HepG2 (cell line): ENCODE measurements around the gene NOL4. TPM values are rescaled to one million over a fixed set of nuclear protein-coding genes. Genes with fewer than 3 reads are reported as not detected.

Source experiments
- ATAC-seq: fragments of 200-7000 bp; cut with Tn5 transposase; 3 replicates; pipeline ENCODE4 v1.9.1; 2020; ENCODE audit warnings: mild to moderate bottlenecking, moderate library complexity
- BruUV-seq: library from RNA; stranded (reverse); fragments of 400-500 nt; replicated peaks from 2 replicates; lab custom pipeline; 2021; lab: Mats Ljungman, UMichigan
- CTCF ChIA-PET: fragments of 300-600 bp; formaldehyde crosslinking; extraction: SDS; loops from one replicate; lab custom pipeline; 2021; ENCODE audit warnings: low total read pairs, inconsistent platforms, low intra/inter-chr PET ratio; lab: Yijun Ruan, JAX
- POLR2A ChIA-PET: fragments of 350-600 bp; sonication (Branson Sonifier 250); formaldehyde crosslinking; loops from one replicate; lab custom pipeline; 2020; ENCODE audit warnings: antibody characterized with exemption, inconsistent platforms; lab: Yijun Ruan, JAX
- DNase-seq: peaks from one replicate; pipeline ENCODE4 v3.0.0-alpha.2; 2015; ENCODE audit warnings: low spot score
- FAIRE-seq: peaks from 3 replicates; lab custom pipeline; 2011; peaks lifted over from hg19 to GRCh38; lab: Jason Lieb, UNC
- H2AFZ ChIP-seq: one replicate; pipeline ENCODE4 v1.6.1; 2011; ENCODE audit warnings: low read length, inconsistent platforms
- H3K27ac ChIP-seq: fragments of 300-600 bp; 3 replicates; pipeline ENCODE4 v1.8.0; 2011; ENCODE audit warnings: mixed run types, mild to moderate bottlenecking, mixed read lengths, low read length, inconsistent platforms; ENCODE audit not compliant: insufficient read depth; ENCODE audit errors: extremely low read length
- H3K27me3 ChIP-seq, 2 experiments: fragments of 200-600 bp in 1 of 2; 2 replicates in 1 of 2; 3 replicates in 1 of 2; pipeline versions ENCODE4 v1.6.0 to v1.8.0; 2011; ENCODE audit warnings: low read length in 2 of 2, mild to moderate bottlenecking in 2 of 2, moderate library complexity in 2 of 2, inconsistent platforms in 1 of 2; ENCODE audit not compliant: insufficient read depth in 2 of 2, control insufficient read depth in 1 of 2
- H3K36me3 ChIP-seq, 2 experiments: fragments of 200-600 bp in 1 of 2; replicated peaks in 1 of 2; 2 replicates in 1 of 2; 3 replicates in 1 of 2; pipeline versions ENCODE4 v1.5.1 to v1.8.0; 2011; ENCODE audit warnings: low read length in 2 of 2, inconsistent platforms in 1 of 2; ENCODE audit not compliant: insufficient read depth in 2 of 2, control insufficient read depth in 1 of 2
- H3K4me1 ChIP-seq: 2 replicates; pipeline ENCODE4 v1.5.1; 2012; ENCODE audit warnings: low read length, inconsistent platforms; ENCODE audit not compliant: insufficient read depth
- H3K4me2 ChIP-seq: 2 replicates; pipeline ENCODE4 v1.6.0; 2011; ENCODE audit warnings: low read depth, low read length, inconsistent platforms
- H3K4me3 ChIP-seq, 3 experiments: fragments of 200-600 bp in 1 of 3; sonication (generic), shearing (Covaris generic) in 1 of 3; replicated peaks in 1 of 3; 2 replicates each; pipeline ENCODE4 v1.5.1; 2011 to 2016; ENCODE audit warnings: low read length in 3 of 3, inconsistent platforms in 2 of 3, low read depth in 2 of 3, mild to moderate bottlenecking in 2 of 3, control low read depth in 1 of 3, mixed read lengths in 1 of 3; ENCODE audit not compliant: insufficient read depth in 1 of 3
- H3K79me2 ChIP-seq: one replicate; pipeline ENCODE4 v1.6.1; 2011; ENCODE audit warnings: low read length, inconsistent platforms; ENCODE audit not compliant: insufficient read depth
- H3K9ac ChIP-seq: 2 replicates; pipeline ENCODE4 v1.6.0; 2011; ENCODE audit warnings: mild to moderate bottlenecking, low read depth, low read length, inconsistent platforms; ENCODE audit not compliant: insufficient read depth
- H3K9me3 ChIP-seq: 2 replicates; pipeline ENCODE4 v1.5.1; 2012; ENCODE audit warnings: mild to moderate bottlenecking, low read length
- H4K20me1 ChIP-seq: 2 replicates; pipeline ENCODE4 v1.6.0; 2011; ENCODE audit warnings: inconsistent platforms, mild to moderate bottlenecking, low read length, moderate library complexity; ENCODE audit not compliant: insufficient read depth
- CEBPB ChIP-seq: IDR thresholded peaks from 2 replicates; pipeline ENCODE4 v1.6.1; 2011; ENCODE audit warnings: low read depth, low read length, improper control_type of control experiment, borderline replicate concordance
- HOXA7 ChIP-seq: sonication (generic); formaldehyde crosslinking; IDR thresholded peaks from 2 replicates; pipeline ENCODE4 v1.8.1; 2022; ENCODE audit warnings: mild to moderate bottlenecking, missing genetic modification reagents, moderate library complexity
- IKZF1 ChIP-seq: fragments of 450-650 bp; IDR thresholded peaks from 2 replicates; pipeline ENCODE4 v1.7.1; 2016
- WGBS: methylation state at CpG from one replicate; pipeline ENCODE4 v1.1.6; 2017; ENCODE audit warnings: low lambda C conversion rate; 5-methylcytosine and 5-hydroxymethylcytosine counted together
- in situ Hi-C: cut with HindIII; loops from 2 replicates; pipeline ENCODE4 v1.10.0; 2017; ENCODE audit warnings: low pct_unique_long_range_greater_than_20kb; ENCODE audit not compliant: extremely low pct_ligation_motif_present
- intact Hi-C: fragments of 100-400 bp; cut with micrococcal nuclease; formaldehyde crosslinking; loops from one replicate; pipeline ENCODE4 v1.10.0; 2022; ENCODE audit not compliant: unreplicated experiment
- polyA plus RNA-seq, 8 experiments: library from polyadenylated mRNA; depleted of rRNA in 3 of 8; stranded (reverse) in 7 of 8; unstranded in 1 of 8; fragments of >200 nt; fragmentation: Illumina TruSeq in 4 of 8; extraction: Trizol in 4 of 8; gene quantifications; 2 replicates each; pipeline versions ENCODE4 v1.2.1 to v1.2.3, GENCODE V29; 2011 to 2016; ENCODE audit warnings: low read depth in 4 of 8, missing spikeins in 1 of 8, mixed read lengths in 1 of 8; ENCODE audit not compliant: insufficient read depth in 1 of 8
- total RNA-seq, 5 experiments: library from RNA; depleted of rRNA; stranded (reverse); fragments of >200 nt; fragmentation: Illumina TruSeq; extraction: Trizol; gene quantifications; 2 replicates each; pipeline ENCODE4 v1.2.3, GENCODE V29; 2016; ENCODE audit warnings: low read depth in 1 of 5
- TF ChIP-seq, protein P1 (sequence below): sonication (generic); formaldehyde crosslinking; IDR thresholded peaks from 2 replicates; pipeline ENCODE4 v1.5.1; 2020; ENCODE audit warnings: mild to moderate bottlenecking, moderate library complexity, missing genetic modification reagents

Gene NOL4
- total and polyA plus RNA-seq, 2 of the 13 experiments (the other 11 are each of a cell fraction or from before 2014, with no cell fraction given), result 1.8 TPM; not detected in 1

DNA sequence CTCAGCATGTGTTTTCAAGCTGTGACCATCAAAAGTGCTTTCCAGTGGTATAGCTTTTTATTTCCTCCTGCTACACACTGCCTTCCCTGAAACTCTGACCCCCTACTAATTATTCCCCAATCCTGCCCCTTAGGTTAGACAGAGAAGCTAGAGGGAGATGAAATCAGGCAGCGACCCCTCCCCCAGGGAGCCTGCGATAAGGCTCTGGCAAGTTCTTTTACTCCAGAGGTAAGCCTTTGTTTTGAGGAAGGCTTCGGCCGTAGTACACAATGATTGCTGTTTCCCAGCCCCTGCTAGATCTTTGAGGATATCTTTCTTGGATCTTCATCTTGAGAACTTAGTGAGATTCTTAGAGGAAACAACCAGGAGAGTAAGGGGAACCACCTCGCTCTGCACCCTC, 33.5 kb upstream of the NOL4 start (continued):
- TF ChIP-seq, protein P1, sequence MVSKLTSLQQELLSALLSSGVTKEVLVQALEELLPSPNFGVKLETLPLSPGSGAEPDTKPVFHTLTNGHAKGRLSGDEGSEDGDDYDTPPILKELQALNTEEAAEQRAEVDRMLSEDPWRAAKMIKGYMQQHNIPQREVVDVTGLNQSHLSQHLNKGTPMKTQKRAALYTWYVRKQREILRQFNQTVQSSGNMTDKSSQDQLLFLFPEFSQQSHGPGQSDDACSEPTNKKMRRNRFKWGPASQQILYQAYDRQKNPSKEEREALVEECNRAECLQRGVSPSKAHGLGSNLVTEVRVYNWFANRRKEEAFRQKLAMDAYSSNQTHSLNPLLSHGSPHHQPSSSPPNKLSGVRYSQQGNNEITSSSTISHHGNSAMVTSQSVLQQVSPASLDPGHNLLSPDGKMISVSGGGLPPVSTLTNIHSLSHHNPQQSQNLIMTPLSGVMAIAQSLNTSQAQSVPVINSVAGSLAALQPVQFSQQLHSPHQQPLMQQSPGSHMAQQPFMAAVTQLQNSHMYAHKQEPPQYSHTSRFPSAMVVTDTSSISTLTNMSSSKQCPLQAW, result no peak

DNA sequence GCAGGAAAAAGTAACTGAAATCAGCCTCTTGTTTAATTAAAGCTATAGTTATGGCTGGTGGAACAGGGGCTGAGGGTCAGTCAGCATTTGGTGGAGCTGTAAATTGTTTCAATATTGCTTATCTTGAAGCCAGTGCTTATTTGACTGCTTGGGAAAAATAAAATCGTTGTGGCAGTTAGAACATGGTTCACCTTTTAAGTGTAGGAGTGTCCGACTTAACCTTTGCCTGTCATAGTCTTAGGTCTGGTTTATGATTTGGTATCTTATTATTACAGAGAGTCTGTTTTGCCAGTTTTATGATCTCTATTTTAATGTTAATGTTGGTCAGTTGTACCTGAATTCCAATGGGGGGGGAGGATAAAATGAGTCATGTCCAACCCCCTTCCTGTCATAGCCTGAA, 27.2 kb upstream of the NOL4 start:
- intact Hi-C loops, result no loop called here
- CTCF ChIA-PET, result no interaction called here
- no peak for ATAC-seq

DNA sequence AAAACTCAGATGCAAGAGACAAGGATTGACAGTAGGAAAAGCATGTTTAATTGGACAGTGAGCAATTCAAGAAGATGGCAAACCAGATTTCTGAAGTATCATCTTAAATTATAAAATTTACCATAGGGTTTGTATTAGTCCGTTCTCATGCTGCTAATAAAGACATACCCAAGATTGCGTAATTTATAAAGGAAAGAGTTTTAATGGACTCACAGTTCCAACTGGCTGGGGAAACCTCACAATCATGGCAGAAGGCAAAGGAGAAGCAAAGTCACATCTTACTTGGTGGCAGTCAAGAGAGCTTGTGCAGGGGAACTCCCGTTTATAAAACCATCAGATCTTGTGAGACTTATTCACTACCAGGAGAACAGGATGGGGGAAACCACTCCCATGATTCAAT, 24.0 kb upstream of the NOL4 start:
- POLR2A ChIA-PET, result no interaction called here
- H3K4me2 ChIP-seq, result no peak overlapping the region

More for the DNA sequence above, 27.2 kb upstream of the NOL4 start:
- H3K9me3 ChIP-seq, result 0 out of 2 replicates have a peak, but pooled peaks cover 8% of the 10 kb centered on the region
- 3% methylated on average over 2 of the region's 2 CpGs for WGBS
- H3K4me1 ChIP-seq, result no peaks in the 10 kb centered on the region
- H3K79me2 ChIP-seq, result no peaks in the 10 kb centered on the region
- H3K27me3 ChIP-seq, result no peaks in the 10 kb centered on the region
- no peak for FAIRE-seq
- H4K20me1 ChIP-seq, result no peaks in the 10 kb centered on the region
- no peak overlapping the region for H3K27ac ChIP-seq
- BruUV-seq, result no TSS peak
- H3K4me3 ChIP-seq, result no peak overlapping the region
- DNase-seq, result no peak
- H3K36me3 ChIP-seq, result no peaks in the 10 kb centered on the region
- no peak overlapping the region for H3K4me2 ChIP-seq
- POLR2A ChIA-PET, result no interaction called here
- TF ChIP-seq IKZF1, result no peak
- in situ Hi-C loops, result no loop called here
- H3K9ac ChIP-seq, result no peak overlapping the region
- H2AFZ ChIP-seq, result no peak overlapping the region

More for the DNA sequence above, 24.0 kb upstream of the NOL4 start:
- no TSS peak for BruUV-seq
- H3K79me2 ChIP-seq, result no peaks in the 10 kb centered on the region
- CTCF ChIA-PET, result no interaction called here
- no peak overlapping the region for H3K4me3 ChIP-seq
- DNase-seq, result no peak
- no peaks in the 10 kb centered on the region for H3K27me3 ChIP-seq
- WGBS, result 43% methylated on average over 3 of the region's 3 CpGs
- 0 out of 2 replicates have a peak, but pooled peaks cover 8% of the 10 kb centered on the region for H3K9me3 ChIP-seq
- H3K4me1 ChIP-seq, result no peaks in the 10 kb centered on the region
- H2AFZ ChIP-seq, result no peak overlapping the region
- no peaks in the 10 kb centered on the region for H4K20me1 ChIP-seq
- in situ Hi-C loops (no loop called here), intact Hi-C loops (no loop called here)
- H3K9ac ChIP-seq, result no peak overlapping the region
- no peak for ATAC-seq
- no peak overlapping the region for H3K27ac ChIP-seq
- TF ChIP-seq CEBPB (peak; percentile 26; the same call in 1 of the 2 replicates), HOXA7 (no peak)
- H3K36me3 ChIP-seq, result no peaks in the 10 kb centered on the region
- FAIRE-seq, result no peak
